GM18868 (cell line): ENCODE results near the gene TIMP4.

ENCODE experiments used
- ATAC-seq: cut with Tn5 transposase; IDR thresholded peaks from one replicate; pipeline ENCODE4 v1.9.1; 2021; ENCODE audit warnings: mild to moderate bottlenecking, moderate library complexity; ENCODE audit not compliant: unreplicated experiment

The TIMP4 gene

DNA sequence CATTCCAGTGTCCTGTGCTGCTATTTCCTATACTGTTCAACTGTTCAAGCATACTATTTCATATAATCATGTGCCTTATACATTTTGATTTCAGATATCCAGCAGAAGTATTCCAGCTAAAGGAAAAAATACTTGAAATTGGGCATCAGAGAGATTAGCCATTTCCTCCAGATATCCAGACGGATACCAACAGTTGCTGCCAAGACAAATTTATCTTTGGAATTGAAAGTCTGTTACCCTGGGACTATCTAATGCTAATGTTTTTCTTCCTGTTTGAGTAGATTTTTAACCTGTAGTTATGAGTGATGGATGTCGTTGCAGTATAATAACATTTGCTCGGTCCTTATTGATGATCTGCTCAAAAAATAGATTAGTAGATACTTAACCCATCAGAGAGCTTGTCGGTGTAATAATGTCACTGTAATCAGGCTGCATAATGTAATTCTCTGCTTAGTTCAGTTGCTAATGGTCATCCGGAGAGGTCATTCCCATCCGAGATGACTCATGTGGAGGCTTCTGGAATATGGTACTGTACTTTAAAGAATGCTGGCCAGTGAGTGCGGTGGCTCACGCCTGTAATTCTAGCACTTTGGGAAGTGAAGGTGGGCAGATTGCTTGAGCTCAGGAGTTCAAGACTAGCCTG lies 51.5 kb downstream of the TIMP4 start:
- ATAC-seq, result no peak
